HG03457 (cell line): ENCODE results near the gene SNX25.
"Not testable (repeated sequence)": the region's sequence is repeated elsewhere in the genome, so short reads cannot be mapped to it uniquely, and the experiment has no call there.

Experiments
- ATAC-seq: cut with Tn5 transposase; IDR thresholded peaks from one replicate; pipeline ENCODE4 v1.9.1; 2021; ENCODE audit warnings: moderate number of reproducible peaks; ENCODE audit not compliant: unreplicated experiment

Gene SNX25

GRCh38 chr4:185209031-185209851, at the start of gene SNX25:
Gene SNX25 (plus strand): TSS chr4:185209598. CDS start chr4:185209827, 229 bp downstream.
- peak; percentile 68 for ATAC-seq

GRCh38 chr4:185165605-185166063, 43.8 kb upstream of the SNX25 start:
- ATAC-seq = peak; percentile 92

GRCh38 chr4:185167234-185167633, 42.2 kb upstream of the SNX25 start:
- ATAC-seq = no peak

- ATAC-seq = peak; percentile 54
Measured at GRCh38 chr4:185171373-185172071, 37.9 kb upstream of the SNX25 start.

GRCh38 chr4:185179488-185179887, 29.9 kb upstream of the SNX25 start:
- no peak for ATAC-seq

- no peak for ATAC-seq
Measured at GRCh38 chr4:185182239-185182638, 27.2 kb upstream of the SNX25 start.

- ATAC-seq = no peak
Measured at GRCh38 chr4:185183622-185184281, 25.6 kb upstream of the SNX25 start.

GRCh38 chr4:185186769-185187168, 22.6 kb upstream of the SNX25 start:
- no peak for ATAC-seq

GRCh38 chr4:185189606-185190305, 19.6 kb upstream of the SNX25 start:
- ATAC-seq = no peak

GRCh38 chr4:185190306-185190856, 19.0 kb upstream of the SNX25 start:
- ATAC-seq = no peak

- ATAC-seq = peak; percentile 88
Measured at GRCh38 chr4:185192059-185192458, 17.3 kb upstream of the SNX25 start.

- ATAC-seq = no peak
Measured at GRCh38 chr4:185194924-185195888, 14.2 kb upstream of the SNX25 start.

- no peak for ATAC-seq
Measured at GRCh38 chr4:185196437-185196836, 13.0 kb upstream of the SNX25 start.

- not testable (repeated sequence) for ATAC-seq
Measured at GRCh38 chr4:185198189-185198588, 11.2 kb upstream of the SNX25 start.

GRCh38 chr4:185201977-185202962, 7.1 kb upstream of the SNX25 start:
- no peak for ATAC-seq

- ATAC-seq = peak; percentile 1
Measured at GRCh38 chr4:185202984-185203485, 6.4 kb upstream of the SNX25 start.

- peak; percentile 86 for ATAC-seq
Measured at GRCh38 chr4:185203486-185204237, 5.7 kb upstream of the SNX25 start, which contains the start of gene CFAP97. Gene CFAP97 (minus strand): TSS chr4:185204000. CDS start chr4:185191196, 12,804 bp downstream.
